GM18499 (cell line): ENCODE measurements around the gene ZNF808.
"Not testable (repeated sequence)": the region's sequence is repeated elsewhere in the genome, so short reads cannot be mapped to it uniquely, and the experiment has no call there.

Experiments
- ATAC-seq: cut with Tn5 transposase; IDR thresholded peaks from one replicate; pipeline ENCODE4 v1.9.1; 2021; ENCODE audit warnings: moderate number of reproducible peaks; ENCODE audit not compliant: insufficient read depth, unreplicated experiment

Gene ZNF808

GRCh38 chr19:52527134-52527955 lies at the start of gene ZNF808:
Gene ZNF808 (plus strand): TSS chr19:52527668. CDS start chr19:52543285, 15,617 bp downstream.
- peak; percentile 53 for ATAC-seq

GRCh38 chr19:52484111-52484743 lies 43.2 kb upstream of the ZNF808 start:
- ATAC-seq: not testable (repeated sequence)

- ATAC-seq: not testable (repeated sequence)
These were observed 42.4 kb upstream of the ZNF808 start for GRCh38 chr19:52485064-52485463.

- ATAC-seq: not testable (repeated sequence)
These were observed 41.8 kb upstream of the ZNF808 start for GRCh38 chr19:52485561-52486240.

GRCh38 chr19:52492201-52492993 lies 35.1 kb upstream of the ZNF808 start:
- no peak for ATAC-seq

GRCh38 chr19:52492994-52493470 lies 34.4 kb upstream of the ZNF808 start:
- ATAC-seq: no peak

DNA sequence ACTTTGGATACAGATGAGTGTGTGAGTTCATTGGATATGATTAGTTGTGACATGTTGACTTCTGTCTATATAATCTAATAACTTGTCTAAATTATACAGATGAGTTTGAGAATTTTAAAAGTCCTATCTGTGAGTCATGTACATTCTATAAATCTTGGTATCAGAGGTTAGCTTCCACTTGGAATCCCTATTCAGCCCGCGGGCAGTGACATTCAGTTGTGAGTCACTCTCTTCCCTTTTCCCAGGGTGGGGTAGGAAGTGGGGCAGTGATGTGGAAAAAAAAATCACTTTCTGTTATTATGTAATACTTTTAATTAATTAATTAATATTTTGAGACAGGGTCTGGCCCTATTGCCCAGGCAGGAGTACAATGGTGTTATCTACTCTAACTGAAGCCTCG lies 33.0 kb upstream of the ZNF808 start:
- ATAC-seq: no peak

GRCh38 chr19:52498571-52498970 lies 28.9 kb upstream of the ZNF808 start:
- ATAC-seq: no peak

- ATAC-seq: not testable (repeated sequence)
These were observed 27.0 kb upstream of the ZNF808 start for GRCh38 chr19:52500474-52500873.

DNA sequence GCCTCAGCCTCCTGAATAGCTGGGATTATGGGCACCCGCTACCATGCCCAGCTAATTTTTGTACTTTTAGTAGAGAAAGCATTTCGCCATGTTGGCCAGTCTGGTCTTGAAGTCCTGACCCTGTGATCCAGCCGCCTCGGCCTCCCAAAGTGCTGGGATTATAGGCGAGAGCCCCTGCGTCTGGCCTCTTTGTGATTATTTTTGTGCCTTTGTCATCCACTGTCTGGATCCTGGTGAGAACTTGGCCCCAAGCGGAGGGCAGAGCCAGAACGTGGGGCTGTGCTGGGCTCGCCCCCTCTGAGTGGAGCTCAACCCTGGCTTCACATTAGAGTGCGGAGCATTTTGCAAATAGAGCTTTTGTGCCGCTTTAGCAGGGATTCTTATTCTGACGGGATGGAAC lies 26.5 kb upstream of the ZNF808 start:
- not testable (repeated sequence) for ATAC-seq

GRCh38 chr19:52507266-52507665 lies 20.2 kb upstream of the ZNF808 start:
- no peak for ATAC-seq

DNA sequence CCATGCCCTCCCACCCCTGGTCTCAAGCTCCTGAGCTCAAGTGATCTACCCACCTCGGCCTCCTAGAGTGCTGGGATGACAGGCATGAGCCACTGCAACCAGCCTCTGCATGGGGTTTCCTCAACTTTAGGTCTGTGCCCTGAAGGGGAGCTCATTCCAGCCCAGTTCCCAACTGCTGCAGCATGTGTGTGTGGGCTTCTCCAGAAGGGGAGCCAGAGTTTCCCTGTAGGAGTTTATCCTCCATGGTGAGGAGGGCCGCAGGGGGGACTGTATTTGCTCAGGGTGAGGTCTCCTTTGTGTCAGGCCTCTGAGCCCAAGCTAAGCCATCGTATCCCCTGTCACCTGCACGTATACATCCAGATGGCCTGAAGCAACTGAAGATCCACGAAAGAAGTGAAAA lies 11.3 kb upstream of the ZNF808 start:
- no peak for ATAC-seq

DNA sequence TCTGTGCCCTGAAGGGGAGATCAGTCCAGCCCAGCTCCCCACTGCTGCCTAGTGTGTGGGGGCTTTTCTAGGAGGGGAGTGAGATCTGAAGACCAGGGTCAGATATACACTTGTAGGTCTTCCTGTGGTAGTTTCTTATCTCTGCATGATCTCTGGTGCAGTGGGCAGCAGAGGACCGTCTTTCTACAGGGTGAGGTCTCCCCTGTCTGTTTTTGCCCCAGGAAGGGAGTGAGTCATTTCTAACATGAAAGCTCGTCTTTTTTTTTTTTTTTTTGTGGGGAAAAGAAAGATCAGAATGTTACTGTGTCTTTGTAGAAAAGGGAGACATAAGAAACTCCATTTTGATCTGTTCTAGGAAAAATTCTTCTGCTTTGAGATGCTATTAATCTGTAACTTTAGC lies 8.8 kb upstream of the ZNF808 start:
- no peak for ATAC-seq

DNA sequence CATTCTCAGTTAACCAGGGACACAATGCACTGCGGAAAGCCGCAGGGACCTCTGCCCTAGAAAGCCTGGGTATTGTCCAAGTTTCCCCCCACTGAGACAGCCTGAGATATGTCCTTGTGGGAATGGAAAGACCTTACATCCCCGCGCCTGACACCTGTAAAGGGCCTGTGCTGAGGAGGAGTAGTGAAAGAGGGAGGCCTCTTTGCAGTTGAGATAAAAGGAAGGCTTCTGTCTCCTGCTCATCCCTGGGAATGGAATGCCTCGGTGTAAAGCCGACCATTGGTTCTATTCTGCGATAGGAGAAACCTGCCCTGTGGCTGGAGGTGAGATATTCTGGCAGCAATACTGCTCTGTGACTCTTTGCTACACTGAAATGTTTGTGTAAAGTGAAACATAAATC lies 8.3 kb upstream of the ZNF808 start:
- ATAC-seq: not testable (repeated sequence)

DNA sequence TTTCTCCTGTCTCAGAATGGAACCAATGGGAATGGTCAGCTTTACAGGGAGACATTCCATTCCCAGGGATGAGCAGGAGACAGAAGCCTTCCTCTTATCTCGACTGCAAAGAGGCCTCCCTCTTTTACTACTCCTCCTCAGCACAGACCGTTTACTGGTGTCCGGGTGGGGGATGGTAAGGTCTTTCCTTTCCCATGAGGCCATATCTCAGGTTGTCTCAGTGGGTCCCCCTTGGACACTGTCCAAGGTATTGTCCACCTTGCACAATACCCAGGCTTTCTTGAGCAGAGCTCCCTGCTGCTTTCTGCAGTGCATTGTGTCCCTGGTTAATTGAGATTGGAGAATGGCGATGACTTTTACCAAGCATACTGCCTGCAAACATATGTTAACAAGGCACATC lies 7.5 kb upstream of the ZNF808 start:
- ATAC-seq: no peak

DNA sequence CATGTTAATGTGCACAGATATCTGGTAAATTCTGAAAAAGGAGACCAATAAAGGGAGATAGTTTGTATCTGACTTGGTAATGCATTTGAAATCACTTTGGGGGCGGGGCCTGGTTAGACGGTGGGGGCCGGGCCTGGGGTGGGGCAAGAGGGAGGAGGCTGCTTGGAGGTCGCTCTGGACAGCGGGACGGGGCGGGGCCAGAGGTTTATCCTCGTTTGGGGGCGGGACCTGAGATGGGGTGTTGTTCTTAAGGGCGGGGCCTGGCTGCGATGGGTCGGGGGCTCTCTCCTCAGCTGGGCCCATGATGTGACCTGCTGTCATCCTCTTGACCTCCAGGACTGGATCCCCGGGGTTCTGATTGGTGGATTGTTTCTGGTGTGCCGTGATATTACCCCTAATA lies 4.9 kb upstream of the ZNF808 start:
- ATAC-seq: no peak

DNA sequence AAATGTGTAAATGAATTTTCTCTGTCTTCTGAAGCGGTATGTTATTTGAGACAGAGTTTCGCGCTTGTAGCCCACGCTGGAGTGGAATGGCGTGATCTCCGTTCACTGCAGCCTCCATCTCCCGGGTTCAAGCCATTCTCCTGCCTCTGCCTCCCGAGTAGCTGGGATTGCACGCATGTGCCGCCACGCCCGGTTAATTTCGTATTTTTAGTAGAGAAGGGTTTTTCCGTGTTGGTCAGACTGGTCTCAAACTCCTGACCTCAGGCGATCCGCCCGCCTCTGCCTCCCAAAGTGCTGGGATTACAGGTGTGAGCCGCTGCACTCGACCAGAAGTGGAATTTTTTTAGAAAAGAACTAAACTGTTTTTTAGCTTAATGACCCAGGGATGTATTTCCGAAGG lies 3.4 kb upstream of the ZNF808 start:
- ATAC-seq: no peak

GRCh38 chr19:52527956-52528351 lies 486 bp downstream of the ZNF808 start:
- ATAC-seq: no peak

GRCh38 chr19:52532480-52532879 lies 5.0 kb downstream of the ZNF808 start:
- no peak for ATAC-seq

DNA sequence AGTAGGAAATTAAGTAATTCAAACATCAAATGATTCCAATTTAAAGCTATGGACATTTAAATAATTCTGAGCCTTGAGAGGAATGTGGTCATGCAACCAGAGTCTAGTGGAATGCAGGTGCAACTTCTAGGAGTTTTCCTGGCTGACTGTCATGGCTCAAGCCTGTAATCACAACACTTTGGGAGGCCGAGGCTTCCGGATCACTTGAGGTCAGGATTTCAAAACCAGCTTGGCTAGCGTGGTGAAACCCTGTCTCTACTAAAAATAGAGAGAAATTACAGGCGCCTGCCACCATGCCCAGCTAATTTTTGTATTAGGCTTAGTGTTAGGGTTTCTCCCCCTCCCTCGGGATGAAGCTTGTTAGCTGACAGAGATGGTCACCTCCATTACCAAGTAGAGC lies 6.4 kb downstream of the ZNF808 start:
- no peak for ATAC-seq
